Measurements from ENCODE around the gene SNAPC4. TPM values are rescaled to one million over a fixed set of nuclear protein-coding genes. Genes with fewer than 3 reads are reported as not detected.
"Not testable (repeated sequence)": the region's sequence is repeated elsewhere in the genome, so short reads cannot be mapped to it uniquely, and the experiment has no call there.

SNAPC4 gene
- total RNA-seq, 1 experiment from 2014 or later, result 16.9 TPM

GRCh38 chr9:136410500-136411287 lies 10.7 kb upstream of the SNAPC4 start, which contains the start of the genes ENTR1 and PMPCA:
Gene ENTR1 (minus strand): TSS chr9:136410614. CDS start chr9:136410397, 217 bp downstream.
Gene PMPCA (plus strand): TSS chr9:136410658. CDS start chr9:136410669, 11 bp downstream.
- peak; percentile 85 for DNase-seq (ENCODE audit: low spot score)

DNA sequence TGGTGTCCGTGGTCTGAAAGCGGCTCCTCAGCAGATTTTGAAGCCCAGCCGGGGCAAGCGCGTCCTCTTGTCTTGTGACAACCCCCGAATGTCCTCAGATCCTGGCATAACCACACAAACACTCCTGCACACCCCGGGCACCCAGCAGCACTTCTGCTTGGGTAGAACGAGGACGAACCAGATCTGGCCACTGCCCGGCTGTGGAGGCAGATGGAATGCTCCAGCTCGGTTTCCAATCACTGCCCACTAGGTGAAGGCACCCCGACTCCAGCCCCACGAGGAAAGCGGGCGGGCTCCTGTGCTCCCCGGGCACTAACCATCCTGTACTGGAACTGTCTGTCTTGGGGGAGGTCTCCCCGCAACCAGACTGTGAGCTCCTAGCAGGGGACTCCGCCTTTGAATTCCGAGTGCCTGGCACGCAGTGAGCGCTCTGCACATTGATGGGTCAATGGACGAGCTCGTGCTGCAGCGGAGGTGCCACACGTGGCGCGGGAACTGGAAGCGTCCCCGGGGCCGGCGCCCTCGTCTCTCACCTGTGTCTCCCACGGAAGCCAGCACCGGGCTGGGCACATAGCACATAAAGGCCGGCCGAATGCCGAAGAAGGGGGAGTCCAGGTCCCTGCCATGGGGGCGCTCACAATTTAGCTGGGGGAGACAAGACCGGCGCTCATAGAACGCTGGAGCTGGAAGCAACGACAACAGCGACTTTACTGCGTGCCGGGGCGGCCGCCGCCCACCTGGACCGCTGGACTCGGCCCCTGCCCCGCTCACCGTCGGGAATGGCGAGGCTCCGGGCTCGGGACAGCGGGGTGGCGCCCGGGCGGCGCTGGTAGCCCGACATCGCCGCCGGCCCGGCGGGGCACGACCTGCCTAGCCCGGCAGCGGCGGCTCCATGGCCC lies 9.8 kb upstream of the SNAPC4 start:
- DNase-seq (ENCODE audit: low spot score), result peak; percentile 57

- DNase-seq (ENCODE audit: low spot score), result no peak
These were observed 7.9 kb upstream of the SNAPC4 start for GRCh38 chr9:136407911-136408310.

- DNase-seq (ENCODE audit: low spot score), result not testable (repeated sequence)
These were observed 7.1 kb upstream of the SNAPC4 start for GRCh38 chr9:136407061-136407460.

DNA sequence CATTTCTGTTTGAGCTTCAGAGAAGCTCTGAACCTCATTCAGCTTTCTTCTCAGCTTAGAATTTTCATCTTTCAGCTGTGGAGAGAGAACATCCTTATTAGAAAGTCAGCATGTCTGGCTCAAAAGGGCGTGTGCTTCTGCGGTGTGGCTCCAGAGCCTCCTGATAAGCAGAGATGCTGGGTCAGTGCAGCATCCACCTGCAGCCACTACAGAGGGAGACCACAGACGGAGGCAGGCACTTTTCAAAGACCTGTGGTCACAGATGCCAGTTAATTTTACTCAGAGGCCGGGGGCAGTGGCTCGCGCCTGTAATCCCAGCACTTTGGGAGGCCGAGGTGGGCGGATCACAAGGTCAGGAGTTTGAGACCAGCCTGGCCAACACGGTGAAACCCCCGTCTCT lies 5.9 kb upstream of the SNAPC4 start:
- DNase-seq (ENCODE audit: low spot score), result not testable (repeated sequence)

- no peak for DNase-seq (ENCODE audit: low spot score)
These were observed 5.5 kb upstream of the SNAPC4 start for GRCh38 chr9:136405481-136405880.

GRCh38 chr9:136404801-136405136 lies 4.8 kb upstream of the SNAPC4 start:
- no peak for DNase-seq (ENCODE audit: low spot score)

DNA sequence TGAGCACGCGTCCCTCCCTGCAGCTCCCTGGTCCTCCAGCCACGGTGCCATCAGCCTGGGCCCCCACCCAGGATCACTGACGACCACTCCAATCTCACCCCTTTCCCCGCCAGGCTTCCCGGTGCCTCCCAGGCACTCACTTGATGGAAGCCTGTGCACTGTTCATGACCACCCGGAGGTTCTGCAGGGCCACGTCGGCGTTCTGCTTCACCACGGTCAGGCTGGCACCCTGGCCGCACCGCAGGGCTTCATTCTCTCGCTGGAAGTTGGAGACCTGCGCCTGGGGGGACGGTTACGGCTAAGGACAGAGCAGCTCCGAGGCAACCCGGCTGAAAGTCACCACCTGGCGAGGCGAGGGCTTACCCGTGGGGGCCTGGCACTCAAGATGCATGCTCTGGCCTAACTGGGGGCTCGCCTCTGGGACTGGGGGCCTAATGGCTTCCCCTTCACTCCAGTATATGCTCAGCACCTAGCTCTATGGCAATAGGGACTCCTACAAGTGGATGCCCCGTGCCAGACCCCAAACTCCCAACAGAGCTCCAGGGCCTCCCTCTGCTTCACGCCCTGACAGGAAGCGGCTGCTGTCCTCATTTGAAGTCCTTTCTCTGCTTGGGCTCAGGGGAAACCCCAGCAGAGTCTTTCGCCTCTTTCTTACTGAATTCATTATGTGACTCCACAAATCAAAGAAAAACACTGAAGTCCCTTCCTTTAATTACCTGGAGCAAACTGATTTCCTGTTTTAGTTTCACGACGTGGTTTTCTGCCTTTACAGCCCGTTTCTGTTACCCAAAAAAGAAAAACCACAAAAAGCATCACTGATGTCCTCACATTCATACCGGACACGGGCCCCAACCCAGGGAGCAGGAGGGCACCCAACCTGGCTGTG lies 4.2 kb upstream of the SNAPC4 start:
- no peak for DNase-seq (ENCODE audit: low spot score)

GRCh38 chr9:136403538-136403914 lies 3.6 kb upstream of the SNAPC4 start:
- DNase-seq (ENCODE audit: low spot score), result no peak

DNA sequence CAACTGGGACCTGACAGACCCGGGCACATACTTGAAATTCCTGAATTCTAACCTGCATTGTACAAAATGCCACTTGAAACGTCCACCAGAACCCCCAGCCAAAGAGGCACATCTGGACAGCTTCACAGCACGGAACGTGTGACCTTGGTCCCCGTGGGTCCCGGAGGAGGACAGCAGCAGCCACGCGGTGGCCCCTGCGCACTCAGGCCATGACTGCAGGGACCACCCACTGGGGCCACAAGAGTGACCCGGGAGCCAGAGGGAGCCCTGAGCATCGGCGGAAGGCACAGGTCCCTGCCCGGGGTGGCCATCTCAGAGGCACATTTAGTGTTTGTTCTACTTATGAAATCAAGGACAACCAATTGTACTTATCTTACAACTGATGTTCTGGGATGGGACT lies 2.1 kb upstream of the SNAPC4 start:
- no peak for DNase-seq (ENCODE audit: low spot score)

DNA sequence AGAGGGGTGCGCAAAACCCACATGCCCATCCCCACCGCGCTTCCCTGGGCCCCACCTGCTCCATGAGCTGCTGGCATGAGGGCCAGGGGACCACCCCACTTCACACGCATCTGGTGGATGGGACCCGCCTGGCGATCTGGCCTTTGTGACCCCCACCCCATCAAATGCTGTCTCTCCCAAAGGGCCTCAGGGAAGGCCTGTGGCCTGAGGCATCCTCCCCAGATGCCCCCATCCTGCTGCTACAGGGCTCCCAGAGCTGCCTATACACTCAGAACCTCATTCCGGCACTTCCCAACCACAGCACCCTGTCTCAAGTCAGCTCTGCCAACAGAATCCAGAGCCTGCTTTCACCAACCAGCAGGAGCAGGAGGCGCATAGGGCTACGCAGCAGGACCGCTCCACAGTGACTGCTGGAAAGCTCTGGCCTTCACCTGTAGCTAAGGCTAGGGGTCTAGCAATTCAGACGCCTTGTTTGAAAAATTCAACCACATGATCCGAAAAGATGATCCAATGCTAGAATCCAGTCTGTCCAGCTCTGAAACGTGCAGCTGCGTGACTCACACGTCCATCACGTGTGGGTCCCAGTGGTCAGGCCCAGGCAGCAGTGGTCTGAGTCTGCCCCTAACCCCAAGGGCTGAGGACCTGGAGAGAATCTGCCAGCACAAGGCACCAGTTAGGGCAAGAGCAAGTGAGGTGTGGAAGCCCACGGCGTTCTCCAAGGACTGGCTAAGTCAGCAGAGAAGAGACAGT lies 1.4 kb upstream of the SNAPC4 start:
- DNase-seq (ENCODE audit: low spot score), result no peak

- DNase-seq (ENCODE audit: low spot score), result peak; percentile 31
These were observed 563 bp downstream of the SNAPC4 start for GRCh38 chr9:136399176-136400037.

DNA sequence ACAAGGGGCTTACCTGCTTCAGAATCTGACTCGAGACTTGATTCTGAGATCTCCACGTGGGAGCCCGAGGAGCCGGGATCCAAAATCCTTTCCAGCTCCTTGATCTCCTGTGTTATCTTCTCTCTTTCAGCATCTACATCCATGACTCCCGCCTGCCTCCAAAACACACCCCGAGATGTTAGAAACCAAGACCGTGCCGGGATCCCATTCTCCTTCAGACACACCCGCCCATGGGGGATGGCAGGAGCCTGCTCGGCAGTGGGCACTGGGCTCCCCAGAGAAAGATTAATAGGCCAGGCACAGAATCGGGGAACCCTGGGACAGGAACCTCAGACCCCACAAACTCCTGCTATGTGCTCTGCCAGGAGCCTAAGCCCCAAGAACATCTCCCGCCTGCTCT lies 1.7 kb downstream of the SNAPC4 start:
- no peak for DNase-seq (ENCODE audit: low spot score)

GRCh38 chr9:136397643-136398042 lies 2.3 kb downstream of the SNAPC4 start:
- DNase-seq (ENCODE audit: low spot score), result no peak

DNA sequence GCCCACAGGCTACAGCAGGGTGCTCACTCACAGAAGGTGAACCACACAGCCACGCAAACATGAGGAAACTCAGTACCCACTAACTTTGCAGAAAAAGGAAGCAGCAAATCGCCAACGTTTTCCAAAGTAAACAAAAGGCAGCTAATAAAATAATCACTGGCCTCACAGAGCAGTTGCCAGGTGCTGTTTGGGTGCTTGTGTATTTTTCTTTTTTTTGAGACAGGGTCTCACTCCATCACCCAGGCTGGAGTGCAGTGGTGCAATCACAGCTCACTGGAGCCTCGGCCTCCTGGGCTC lies 3.8 kb downstream of the SNAPC4 start:
- DNase-seq (ENCODE audit: low spot score), result no peak

DNA sequence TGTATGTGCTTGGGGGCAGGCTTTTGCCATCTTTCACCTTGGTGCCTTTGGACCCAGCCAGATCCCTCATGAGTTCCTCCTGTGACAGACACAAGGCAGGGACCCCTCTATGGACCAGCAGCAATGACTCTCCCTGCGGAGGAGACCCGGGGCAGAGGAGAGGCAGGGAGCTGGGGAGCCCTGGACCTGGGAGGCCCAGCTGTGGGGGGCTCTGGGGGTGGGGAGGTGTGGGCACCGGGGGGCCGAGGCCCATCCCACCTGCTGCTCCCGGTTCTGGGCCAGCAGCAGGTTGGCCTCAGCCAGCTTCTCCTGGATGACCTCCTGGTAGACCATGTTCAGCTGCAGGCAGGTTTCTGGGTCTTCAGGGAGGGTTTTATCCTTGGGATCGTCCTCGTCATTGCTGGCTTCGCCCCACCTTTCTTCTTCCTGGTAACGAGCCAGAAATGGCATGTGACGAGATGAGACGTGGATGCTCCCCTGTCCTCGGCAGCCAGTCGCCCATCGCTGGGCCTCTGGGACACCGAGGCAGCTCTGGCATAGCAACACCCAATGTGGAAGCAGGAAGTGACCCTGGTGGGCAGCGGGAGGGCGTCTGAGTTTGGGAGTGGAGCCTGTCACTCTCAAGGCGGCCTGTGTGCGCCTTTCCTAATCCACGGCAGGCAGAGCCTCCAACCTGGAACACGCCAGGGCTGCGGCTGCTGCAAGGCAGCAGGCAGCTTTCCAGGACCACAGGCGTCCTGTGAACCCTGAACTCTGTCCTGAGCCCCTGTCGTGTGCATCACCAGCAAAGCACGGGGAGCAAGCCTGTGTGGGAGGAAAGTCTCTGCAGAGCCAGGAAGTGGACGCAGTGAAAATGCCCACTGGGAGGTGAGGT lies 4.4 kb downstream of the SNAPC4 start:
- no peak for DNase-seq (ENCODE audit: low spot score)

DNA sequence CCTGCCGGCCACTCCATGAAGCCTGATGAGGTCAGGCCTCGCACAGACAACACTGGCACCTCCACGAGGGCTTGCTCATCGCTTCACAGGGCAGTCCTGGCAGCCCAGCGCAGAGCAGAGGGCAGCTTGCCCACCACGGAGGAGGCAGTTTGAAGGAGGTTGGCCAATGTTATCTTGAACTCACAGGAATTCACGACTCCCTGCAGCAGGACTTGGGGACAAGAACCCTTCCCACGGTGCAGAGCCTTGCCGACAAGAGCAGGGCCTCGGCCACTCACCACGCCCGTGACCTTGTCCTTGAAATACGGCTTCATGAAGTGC lies 5.0 kb downstream of the SNAPC4 start:
- DNase-seq (ENCODE audit: low spot score), result no peak

DNA sequence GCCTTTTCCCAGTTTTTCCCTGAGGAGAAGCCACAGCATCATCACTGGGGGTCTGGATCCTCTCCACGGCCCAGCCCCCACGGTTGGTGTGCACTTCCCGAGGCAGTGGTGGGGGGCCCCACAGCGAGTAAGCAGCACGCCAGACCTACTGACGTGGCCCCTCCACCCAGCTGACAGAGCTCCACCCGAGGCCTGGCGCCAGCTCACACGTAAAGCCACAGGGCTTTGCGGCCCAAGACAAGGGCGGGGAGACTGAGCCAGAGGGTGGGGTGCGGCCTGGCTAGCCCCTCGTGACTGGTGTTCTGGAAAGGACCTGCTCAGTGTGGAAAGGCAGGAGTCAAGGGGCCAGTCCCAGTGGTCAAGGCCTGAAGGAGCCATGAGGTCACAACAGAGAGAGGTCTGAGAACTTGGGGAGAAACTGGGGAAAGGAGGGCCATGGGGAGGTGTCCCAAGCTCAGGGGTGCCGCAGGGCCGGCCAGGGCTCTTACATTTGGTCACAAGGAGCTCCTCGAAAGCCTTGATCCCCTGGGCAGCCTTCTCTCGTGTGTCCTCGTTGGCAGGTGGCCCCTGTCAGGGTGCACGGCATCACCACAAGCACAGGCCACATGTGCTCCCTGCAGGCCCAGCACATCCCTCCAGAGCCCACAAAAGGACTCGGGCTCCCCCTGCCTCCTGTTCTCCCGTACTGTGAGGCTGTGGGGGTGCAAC lies 5.5 kb downstream of the SNAPC4 start:
- DNase-seq (ENCODE audit: low spot score), result no peak

GRCh38 chr9:136393531-136393930 lies 6.4 kb downstream of the SNAPC4 start:
- no peak for DNase-seq (ENCODE audit: low spot score)

Measured in A172 (cell line).